ENCODE data around the gene HSPG2.

DNA sequence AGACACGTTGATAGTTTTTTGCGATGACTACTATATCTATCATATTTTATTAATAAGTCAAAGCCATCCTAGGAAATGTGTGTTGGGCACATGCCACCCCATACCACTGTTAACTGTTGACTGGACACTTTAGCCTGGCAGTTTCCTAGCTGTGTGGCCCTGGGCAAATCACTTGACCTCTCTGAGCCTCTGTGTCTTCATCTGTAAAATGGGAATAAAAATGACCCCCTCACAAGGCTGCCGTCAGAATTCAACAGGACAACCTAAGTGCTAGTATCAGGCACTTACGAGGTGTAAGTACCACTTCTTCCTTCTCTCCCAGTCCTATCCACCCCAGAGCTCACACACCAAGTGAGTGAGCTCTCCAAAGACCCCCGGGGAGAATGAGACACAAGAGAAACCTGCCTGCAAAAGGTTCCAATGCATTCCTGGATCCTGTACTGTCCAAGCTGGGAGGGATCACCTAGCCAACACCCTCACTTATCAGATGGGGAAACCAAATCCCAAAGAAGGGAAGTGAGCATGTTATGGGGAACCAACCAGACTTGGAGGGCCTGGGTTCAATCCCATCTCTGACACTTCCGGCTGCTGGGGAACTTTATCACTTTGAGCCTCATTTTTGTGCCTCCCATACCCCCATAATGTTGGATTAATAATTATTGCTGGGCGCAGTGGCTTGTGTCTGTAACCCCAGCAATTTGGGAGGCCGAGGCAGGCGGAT is 24.9 kb downstream of the HSPG2 start:
- TF ChIP-seq, protein P1, sequence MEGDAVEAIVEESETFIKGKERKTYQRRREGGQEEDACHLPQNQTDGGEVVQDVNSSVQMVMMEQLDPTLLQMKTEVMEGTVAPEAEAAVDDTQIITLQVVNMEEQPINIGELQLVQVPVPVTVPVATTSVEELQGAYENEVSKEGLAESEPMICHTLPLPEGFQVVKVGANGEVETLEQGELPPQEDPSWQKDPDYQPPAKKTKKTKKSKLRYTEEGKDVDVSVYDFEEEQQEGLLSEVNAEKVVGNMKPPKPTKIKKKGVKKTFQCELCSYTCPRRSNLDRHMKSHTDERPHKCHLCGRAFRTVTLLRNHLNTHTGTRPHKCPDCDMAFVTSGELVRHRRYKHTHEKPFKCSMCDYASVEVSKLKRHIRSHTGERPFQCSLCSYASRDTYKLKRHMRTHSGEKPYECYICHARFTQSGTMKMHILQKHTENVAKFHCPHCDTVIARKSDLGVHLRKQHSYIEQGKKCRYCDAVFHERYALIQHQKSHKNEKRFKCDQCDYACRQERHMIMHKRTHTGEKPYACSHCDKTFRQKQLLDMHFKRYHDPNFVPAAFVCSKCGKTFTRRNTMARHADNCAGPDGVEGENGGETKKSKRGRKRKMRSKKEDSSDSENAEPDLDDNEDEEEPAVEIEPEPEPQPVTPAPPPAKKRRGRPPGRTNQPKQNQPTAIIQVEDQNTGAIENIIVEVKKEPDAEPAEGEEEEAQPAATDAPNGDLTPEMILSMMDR (conservative IDR thresholded peaks at IDR 0.05 in 1 of 2, IDR thresholded peaks at IDR 0.05 in 1 of 2; ENCODE audit: extremely low read depth in 1 of 2, insufficient read depth in 1 of 2, low read depth in 1 of 2, low read length in 2 of 2): no peak
- no peak for TF ChIP-seq EZH2 (IDR thresholded peaks at IDR 0.05; ENCODE audit: borderline replicate concordance, low read length)
